GM10847 (cell line): ENCODE results near the gene CHST10.

ENCODE experiments used
- POLR2A ChIP-seq: IDR thresholded peaks from 2 replicates; pipeline ENCODE4 v1.6.1; 2011; ENCODE audit not compliant: insufficient read length; ENCODE audit errors: extremely low read depth

Gene CHST10

GRCh38 chr2:100383954-100384353 is 33.5 kb downstream of the CHST10 start:
- TF ChIP-seq POLR2A, result no peak

- no peak for TF ChIP-seq POLR2A
Measured at GRCh38 chr2:100383306-100383705, 34.2 kb downstream of the CHST10 start.

GRCh38 chr2:100381240-100381639 is 36.2 kb downstream of the CHST10 start:
- TF ChIP-seq POLR2A, result no peak

GRCh38 chr2:100380681-100381080 is 36.8 kb downstream of the CHST10 start:
- TF ChIP-seq POLR2A, result no peak

GRCh38 chr2:100376836-100377235 is 40.6 kb downstream of the CHST10 start:
- TF ChIP-seq POLR2A, result no peak

- no peak for TF ChIP-seq POLR2A
Measured at GRCh38 chr2:100367163-100367562, 50.3 kb downstream of the CHST10 start.

- TF ChIP-seq POLR2A, result no peak
Measured at GRCh38 chr2:100365434-100365833, 52.0 kb downstream of the CHST10 start.

- no peak for TF ChIP-seq POLR2A
Measured at GRCh38 chr2:100359576-100359975, 57.9 kb downstream of the CHST10 start.

GRCh38 chr2:100358554-100358953 is 58.9 kb downstream of the CHST10 start:
- TF ChIP-seq POLR2A, result no peak

- no peak for TF ChIP-seq POLR2A
Measured at GRCh38 chr2:100352521-100352920, 64.9 kb downstream of the CHST10 start.

GRCh38 chr2:100350661-100351185 is 66.7 kb downstream of the CHST10 start:
- no peak for TF ChIP-seq POLR2A

GRCh38 chr2:100344433-100344832 is 73.0 kb downstream of the CHST10 start:
- TF ChIP-seq POLR2A, result no peak
